Astrocyte of the cerebellum (primary cell): ENCODE results near the gene PLD3.
A peak's percentile ranks its signal among the peaks of the same experiment; 100 is the strongest.

Experiments
- DNase-seq: peaks from one replicate; pipeline ENCODE4 v3.0.0-alpha.2; 2011; ENCODE audit warnings: low read depth
- H3K4me3 ChIP-seq: 2 replicates; pipeline ENCODE4 v1.5.1; 2011; ENCODE audit warnings: mild to moderate bottlenecking, low read depth, low read length, moderate library complexity
- in situ Hi-C: cut with HindIII; loops from 2 replicates; pipeline ENCODE4 v1.10.0; 2017; ENCODE audit warnings: low sequenced_read_pairs
- TF ChIP-seq, protein P1 (sequence below): IDR thresholded peaks from 2 replicates; pipeline ENCODE4 v1.5.1; 2012; ENCODE audit warnings: low read length, low read depth, moderate library complexity, mild to moderate bottlenecking; ENCODE audit errors: missing control alignments

The PLD3 gene

DNA sequence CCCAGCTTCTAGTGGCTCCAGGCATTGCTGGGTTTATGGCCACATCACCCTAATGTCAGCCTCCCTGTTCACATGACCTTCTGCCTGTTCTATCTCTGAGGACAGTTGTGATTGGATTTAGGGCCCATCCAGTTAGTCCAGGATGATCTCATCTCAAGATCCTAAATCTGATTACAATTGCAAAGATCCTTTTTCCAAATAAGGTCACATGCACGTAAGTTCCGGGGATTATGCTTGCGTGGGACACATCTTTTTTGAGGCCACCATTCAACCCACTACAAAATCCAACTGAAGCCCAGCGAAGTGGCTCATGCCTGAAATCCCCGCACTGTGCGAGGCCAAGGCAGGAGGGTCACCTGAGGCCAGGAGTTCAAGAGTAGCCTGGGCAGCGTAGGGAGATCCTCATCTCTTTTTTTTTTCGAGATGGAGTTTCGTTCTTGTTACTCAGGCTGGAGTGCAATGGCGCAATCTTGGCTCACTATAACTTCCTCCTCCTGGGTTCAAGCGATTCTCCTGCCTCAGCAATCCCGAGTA, 12.3 kb downstream of the PLD3 start:
- in situ Hi-C loops, result no loop called here
- TF ChIP-seq, protein P1, sequence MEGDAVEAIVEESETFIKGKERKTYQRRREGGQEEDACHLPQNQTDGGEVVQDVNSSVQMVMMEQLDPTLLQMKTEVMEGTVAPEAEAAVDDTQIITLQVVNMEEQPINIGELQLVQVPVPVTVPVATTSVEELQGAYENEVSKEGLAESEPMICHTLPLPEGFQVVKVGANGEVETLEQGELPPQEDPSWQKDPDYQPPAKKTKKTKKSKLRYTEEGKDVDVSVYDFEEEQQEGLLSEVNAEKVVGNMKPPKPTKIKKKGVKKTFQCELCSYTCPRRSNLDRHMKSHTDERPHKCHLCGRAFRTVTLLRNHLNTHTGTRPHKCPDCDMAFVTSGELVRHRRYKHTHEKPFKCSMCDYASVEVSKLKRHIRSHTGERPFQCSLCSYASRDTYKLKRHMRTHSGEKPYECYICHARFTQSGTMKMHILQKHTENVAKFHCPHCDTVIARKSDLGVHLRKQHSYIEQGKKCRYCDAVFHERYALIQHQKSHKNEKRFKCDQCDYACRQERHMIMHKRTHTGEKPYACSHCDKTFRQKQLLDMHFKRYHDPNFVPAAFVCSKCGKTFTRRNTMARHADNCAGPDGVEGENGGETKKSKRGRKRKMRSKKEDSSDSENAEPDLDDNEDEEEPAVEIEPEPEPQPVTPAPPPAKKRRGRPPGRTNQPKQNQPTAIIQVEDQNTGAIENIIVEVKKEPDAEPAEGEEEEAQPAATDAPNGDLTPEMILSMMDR, result no peak
- no peak for DNase-seq
- no peak overlapping the region for H3K4me3 ChIP-seq

DNA sequence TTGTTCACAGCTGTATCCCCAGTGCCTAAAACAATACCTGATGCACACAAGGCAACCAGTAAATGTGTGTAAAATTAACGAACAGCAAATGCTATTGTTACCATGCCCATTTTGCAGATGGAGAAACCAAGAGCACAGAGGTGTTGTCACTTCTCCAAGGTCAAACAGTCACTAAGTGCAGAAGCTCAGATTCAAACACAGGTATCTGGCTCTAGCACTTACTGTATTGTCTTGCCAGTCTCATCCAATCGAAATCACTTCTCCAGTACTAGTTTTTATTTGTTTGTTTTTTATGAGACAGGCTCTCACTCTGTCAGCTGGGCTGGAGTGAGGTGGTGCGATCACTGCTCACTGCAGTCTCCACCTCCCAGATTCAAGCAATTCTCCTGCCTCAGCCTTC, 13.7 kb downstream of the PLD3 start:
- DNase-seq, result no peak
- in situ Hi-C loops, result no loop called here
- H3K4me3 ChIP-seq, result no peak overlapping the region
- TF ChIP-seq, protein P1, result no peak

DNA sequence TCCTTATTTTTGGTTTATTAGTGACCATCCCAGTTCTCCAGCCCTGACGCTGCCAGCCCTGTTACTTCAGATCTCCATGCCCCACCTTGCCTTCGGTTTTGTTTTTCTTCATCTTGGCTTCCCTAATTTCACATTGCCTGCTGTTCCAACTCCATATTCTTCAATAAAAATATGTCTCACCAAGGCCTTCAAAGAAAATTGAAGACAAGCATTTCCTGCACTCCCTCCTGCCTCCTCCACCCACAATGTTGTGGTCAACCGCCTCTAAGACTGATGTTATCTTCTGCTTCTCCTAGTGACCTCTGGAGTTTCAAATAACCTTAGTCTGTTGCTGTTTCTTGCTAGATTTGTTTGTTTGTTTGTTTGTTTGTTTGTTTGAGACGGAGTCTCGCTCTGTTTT, 14.6 kb downstream of the PLD3 start:
- in situ Hi-C loops, result no loop called here
- no peak overlapping the region for H3K4me3 ChIP-seq
- DNase-seq, result no peak
- TF ChIP-seq, protein P1, result no peak

DNA sequence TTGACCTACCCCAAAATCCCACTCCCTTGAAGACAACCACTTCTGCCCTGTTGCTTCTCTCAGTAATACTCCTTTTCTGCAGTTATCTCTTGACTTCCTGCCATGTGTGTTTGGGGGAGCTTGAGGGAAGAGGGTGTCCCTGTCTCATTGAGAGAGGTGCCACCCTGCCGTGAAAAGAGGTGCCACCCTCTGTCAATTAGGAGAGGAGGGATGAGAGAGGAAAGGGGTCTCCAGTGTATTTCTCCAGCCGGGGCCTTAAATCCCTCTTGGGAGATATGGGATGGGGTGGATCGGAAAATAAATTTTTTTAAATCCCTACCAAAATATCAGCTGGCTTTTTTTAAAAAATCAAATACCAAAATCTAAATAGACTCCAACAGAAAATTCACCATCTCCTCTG, 16.5 kb downstream of the PLD3 start:
- no peak for DNase-seq
- in situ Hi-C loops, result no loop called here
- no peak overlapping the region for H3K4me3 ChIP-seq
- TF ChIP-seq, protein P1, result no peak

DNA sequence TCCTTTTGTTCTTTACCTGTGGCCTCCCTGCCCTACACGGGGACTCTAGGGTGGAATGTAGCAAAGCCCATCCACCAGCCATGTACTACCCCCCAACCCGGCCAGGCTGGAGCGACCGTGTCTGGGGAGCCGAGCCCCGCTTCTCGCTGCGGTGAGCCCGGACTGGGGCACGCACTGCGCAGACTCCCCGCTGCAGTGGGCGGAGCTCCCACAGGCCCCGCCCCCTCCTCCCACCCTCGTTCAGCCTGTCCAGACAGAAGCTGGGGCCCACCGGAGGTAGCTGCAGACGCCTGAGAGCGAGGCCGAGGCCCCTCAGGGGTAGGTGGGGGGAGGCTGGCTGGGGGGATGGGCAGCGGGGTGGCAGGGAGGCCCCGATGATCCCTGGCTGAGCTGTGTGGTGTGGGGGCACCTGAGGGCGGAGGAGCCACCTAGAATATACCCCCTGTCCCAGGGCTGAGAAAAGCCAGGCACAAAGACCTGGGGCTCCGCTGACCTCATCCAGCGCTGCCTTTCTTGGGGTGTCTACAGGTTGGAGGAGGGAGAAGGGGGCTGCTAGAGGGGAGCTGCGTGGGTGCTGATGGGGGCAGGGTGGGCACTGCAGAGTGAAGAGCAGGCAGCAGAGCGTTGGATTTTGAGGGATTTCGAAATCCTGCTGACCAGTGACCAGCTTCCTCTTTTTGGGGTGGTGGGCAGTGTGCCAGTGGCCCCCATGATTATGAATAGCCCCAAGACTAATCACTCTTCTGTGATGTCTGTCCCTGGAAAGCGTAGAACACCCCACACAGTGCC, 17.3 kb downstream of the PLD3 start:
- in situ Hi-C loops, result no loop called here
- peak; percentile 16 for DNase-seq
- TF ChIP-seq, protein P1, result no peak
- H3K4me3 ChIP-seq, result peak overlapping the region; percentile 45

DNA sequence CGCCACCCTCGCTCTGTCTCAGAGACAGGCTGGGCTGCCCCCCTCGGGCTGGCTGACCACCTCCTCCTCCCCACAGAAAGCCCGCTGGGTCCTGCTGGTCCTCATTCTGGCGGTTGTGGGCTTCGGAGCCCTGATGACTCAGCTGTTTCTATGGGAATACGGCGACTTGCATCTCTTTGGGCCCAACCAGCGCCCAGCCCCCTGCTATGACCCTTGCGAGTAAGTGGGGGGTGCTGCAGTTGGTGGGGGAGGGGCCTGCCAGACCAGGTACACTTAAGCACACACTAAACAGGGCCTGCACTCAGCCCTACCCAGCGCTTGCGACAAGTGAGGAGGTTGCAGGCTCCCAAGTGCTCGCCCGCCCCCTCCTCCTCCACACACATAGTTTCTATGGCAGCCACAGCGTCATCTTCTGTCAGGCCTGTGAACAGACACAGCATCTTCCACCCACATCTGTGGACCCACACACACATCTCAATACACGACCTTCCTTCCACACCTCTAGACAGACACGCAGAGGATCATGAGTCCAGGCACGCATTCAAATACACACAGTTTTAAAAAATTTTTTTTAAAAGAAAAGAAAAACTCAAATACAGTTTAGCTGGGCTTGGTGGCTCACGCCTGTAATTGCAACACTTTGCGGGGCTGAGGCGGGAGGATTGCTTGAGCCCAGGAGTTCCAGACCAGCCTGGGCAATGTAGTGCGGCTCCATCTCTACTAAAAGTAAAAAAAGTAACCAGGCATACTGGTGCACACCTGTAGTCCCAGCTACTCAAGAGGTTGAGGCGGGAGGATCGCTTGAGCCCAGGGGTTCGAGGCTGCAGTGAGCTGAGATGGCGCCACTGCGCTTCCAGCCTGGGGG, 18.4 kb downstream of the PLD3 start:
- in situ Hi-C loops, result no loop called here
- peak; percentile 22 for DNase-seq
- H3K4me3 ChIP-seq, result peak overlapping the region; percentile 45
- TF ChIP-seq, protein P1, result no peak
